Smooth muscle cell (in vitro differentiated cells): ENCODE measurements around the gene TEX261. TPM values are rescaled to one million over a fixed set of nuclear protein-coding genes. Genes with fewer than 3 reads are reported as not detected.

Source experiments
- DNase-seq: peaks from one replicate; lab custom pipeline; 2025; ENCODE audit not compliant: unreplicated experiment; lab: John Stamatoyannopoulos, UW
- H2AFZ ChIP-seq: fragments of 200-600 bp; sonication (generic); 2 replicates; pipeline ENCODE4 v1.6.0; 2016; ENCODE audit warnings: antibody characterized with exemption, low read depth, mild to moderate bottlenecking
- H3F3A ChIP-seq: fragments of 200-600 bp; sonication (generic); 2 replicates; pipeline ENCODE4 v1.6.0; 2017; ENCODE audit warnings: antibody characterized with exemption, low read depth
- H3K27ac ChIP-seq: fragments of 200-600 bp; sonication (generic); 2 replicates; pipeline ENCODE4 v1.5.1; 2016; ENCODE audit warnings: low read depth, mild to moderate bottlenecking
- H3K27me3 ChIP-seq: fragments of 200-600 bp; sonication (generic); 2 replicates; pipeline ENCODE4 v1.6.1; 2016; ENCODE audit warnings: low read depth, mild to moderate bottlenecking
- H3K36me3 ChIP-seq: fragments of 200-600 bp; sonication (generic); 2 replicates; pipeline ENCODE4 v1.5.1; 2016; ENCODE audit warnings: low read depth
- H3K4me1 ChIP-seq: fragments of 200-600 bp; sonication (generic); 2 replicates; pipeline ENCODE4 v1.5.1; 2016; ENCODE audit warnings: low read depth
- H3K4me2 ChIP-seq: fragments of 200-600 bp; sonication (generic); 2 replicates; pipeline ENCODE4 v1.6.0; 2016; ENCODE audit warnings: mild to moderate bottlenecking
- H3K4me3 ChIP-seq: fragments of 200-600 bp; sonication (generic); 2 replicates; pipeline ENCODE4 v1.5.1; 2016; ENCODE audit warnings: mild to moderate bottlenecking
- H3K79me2 ChIP-seq: fragments of 200-600 bp; sonication (generic); 2 replicates; pipeline ENCODE4 v1.6.0; 2016; ENCODE audit warnings: low read depth, mild to moderate bottlenecking
- H3K9ac ChIP-seq: fragments of 200-600 bp; sonication (generic); 2 replicates; pipeline ENCODE4 v1.6.0; 2016; ENCODE audit warnings: low read depth
- H3K9me3 ChIP-seq: fragments of 200-600 bp; sonication (generic); replicated peaks from 2 replicates; pipeline ENCODE4 v1.5.1; 2016; ENCODE audit warnings: low read depth
- H4K20me1 ChIP-seq: fragments of 200-600 bp; sonication (generic); 2 replicates; pipeline ENCODE4 v1.6.0; 2016; ENCODE audit warnings: low read depth
- WGBS: methylation state at CpG from one replicate; pipeline ENCODE4 v1.1.7; 2016; ENCODE audit warnings: low lambda C conversion rate; 5-methylcytosine and 5-hydroxymethylcytosine counted together
- polyA plus RNA-seq: library from polyadenylated mRNA; unstranded; fragments of >200 nt; fragmentation: Nextera tagmentation; extraction: Ambion mirVana; gene quantifications from 2 replicates; pipeline ENCODE4 v1.2.1, GENCODE V29; 2016
- total RNA-seq: library from RNA; depleted of rRNA; stranded (reverse); fragments of >200 nt; gene quantifications from 2 replicates; pipeline ENCODE4 v1.2.3, GENCODE V29; 2014
- TF ChIP-seq, protein P1 (sequence below): fragments of 200-600 bp; sonication (generic); IDR thresholded peaks from 2 replicates; pipeline ENCODE4 v1.5.1; 2017; ENCODE audit warnings: borderline replicate concordance, mild to moderate bottlenecking, antibody characterized with exemption; ENCODE audit not compliant: insufficient read depth, poor library complexity, severe bottlenecking

Gene TEX261
- total and polyA plus RNA-seq, 2 experiments from 2014 or later, result 29.3 to 35.2 TPM

DNA sequence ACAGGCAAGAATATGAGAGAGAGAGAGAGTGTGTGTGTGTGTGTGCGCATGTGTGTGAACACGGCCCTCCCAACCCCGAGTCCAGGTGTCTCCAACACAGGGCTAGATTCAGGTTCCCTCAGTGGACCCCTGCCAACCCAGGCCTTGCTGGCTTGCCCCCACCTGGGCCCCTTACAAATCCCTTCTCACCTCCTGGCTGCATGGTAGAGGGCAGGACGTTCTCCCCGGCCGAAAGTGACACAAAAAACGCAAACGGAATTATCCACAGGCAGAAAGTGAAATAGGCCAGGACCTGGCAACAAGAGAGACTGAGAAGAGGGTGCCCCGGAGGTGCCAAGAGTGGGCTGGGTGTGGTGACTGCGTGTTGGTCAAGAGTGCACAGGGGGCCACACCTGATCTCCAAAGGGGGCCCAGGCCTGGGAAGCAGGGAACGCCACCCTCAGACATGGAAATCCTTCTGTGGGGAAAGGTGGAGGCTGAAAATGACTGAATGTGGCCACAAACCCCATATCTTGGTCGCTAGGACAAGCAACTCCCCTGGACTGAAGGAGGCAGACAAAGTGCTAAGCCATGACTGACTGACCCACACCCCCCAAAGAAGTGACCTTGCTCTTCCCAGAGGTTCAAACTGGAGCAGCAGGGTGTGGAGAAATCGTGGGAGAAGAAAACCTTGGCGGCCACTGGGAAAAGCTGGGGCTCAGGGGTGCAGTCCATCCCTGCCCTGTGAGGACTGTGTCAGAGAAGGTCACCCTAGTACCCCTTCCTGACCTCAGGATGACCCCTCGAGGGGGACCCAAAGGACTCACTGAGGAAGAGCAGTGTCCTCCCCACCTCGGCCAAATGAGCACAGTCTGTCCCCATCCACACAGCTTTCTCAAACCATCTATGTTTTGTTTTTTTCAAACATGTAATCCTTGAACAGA is 5.7 kb downstream of the TEX261 start:
- Histone ChIP-seq H3K79me2 (peaks cover 18% of the 10 kb centered on the region), H3K27ac (no peak overlapping the region), H3K4me2 (no peak overlapping the region), H2AFZ (no peak overlapping the region), H3K4me3 (no peak overlapping the region), H3K9ac (no peak overlapping the region), H3K27me3 (no peaks in the 10 kb centered on the region), H3F3A (no peaks in the 10 kb centered on the region), H4K20me1 (peaks cover 41% of the 10 kb centered on the region), H3K4me1 (peaks cover 11% of the 10 kb centered on the region), H3K36me3 (no peaks in the 10 kb centered on the region), H3K9me3 (no peaks in the 10 kb centered on the region)
- TF ChIP-seq, protein P1, sequence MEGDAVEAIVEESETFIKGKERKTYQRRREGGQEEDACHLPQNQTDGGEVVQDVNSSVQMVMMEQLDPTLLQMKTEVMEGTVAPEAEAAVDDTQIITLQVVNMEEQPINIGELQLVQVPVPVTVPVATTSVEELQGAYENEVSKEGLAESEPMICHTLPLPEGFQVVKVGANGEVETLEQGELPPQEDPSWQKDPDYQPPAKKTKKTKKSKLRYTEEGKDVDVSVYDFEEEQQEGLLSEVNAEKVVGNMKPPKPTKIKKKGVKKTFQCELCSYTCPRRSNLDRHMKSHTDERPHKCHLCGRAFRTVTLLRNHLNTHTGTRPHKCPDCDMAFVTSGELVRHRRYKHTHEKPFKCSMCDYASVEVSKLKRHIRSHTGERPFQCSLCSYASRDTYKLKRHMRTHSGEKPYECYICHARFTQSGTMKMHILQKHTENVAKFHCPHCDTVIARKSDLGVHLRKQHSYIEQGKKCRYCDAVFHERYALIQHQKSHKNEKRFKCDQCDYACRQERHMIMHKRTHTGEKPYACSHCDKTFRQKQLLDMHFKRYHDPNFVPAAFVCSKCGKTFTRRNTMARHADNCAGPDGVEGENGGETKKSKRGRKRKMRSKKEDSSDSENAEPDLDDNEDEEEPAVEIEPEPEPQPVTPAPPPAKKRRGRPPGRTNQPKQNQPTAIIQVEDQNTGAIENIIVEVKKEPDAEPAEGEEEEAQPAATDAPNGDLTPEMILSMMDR, result no peak
- DNase-seq, result no peak
- WGBS, result 97% methylated on average over 16 of the region's 16 CpGs

DNA sequence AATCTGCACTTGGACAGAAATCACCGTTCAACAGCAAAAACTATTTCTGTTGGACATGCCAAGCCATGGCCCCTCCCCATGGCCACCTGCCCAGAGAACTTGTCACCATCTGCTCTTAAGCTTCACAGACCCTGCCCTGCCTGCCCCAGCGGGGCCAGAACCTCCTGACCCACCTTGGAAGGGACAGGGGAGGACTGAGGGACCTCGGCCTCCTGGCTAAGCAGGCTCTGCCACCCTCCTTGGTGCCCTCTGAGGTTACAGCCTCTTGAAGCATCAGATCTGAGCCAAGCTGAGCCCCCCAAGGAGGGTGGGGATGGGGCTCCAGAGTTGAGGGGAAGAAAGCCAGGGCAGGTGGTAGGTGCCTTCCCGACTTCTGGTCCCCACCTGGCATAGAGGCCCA is 6.5 kb downstream of the TEX261 start:
- Histone ChIP-seq H3K4me2 (no peak overlapping the region), H3F3A (no peaks in the 10 kb centered on the region), H3K27ac (no peak overlapping the region), H3K9me3 (no peaks in the 10 kb centered on the region), H3K36me3 (no peaks in the 10 kb centered on the region), H4K20me1 (peaks cover 40% of the 10 kb centered on the region), H3K4me3 (no peak overlapping the region), H3K9ac (no peak overlapping the region), H3K79me2 (peaks cover 10% of the 10 kb centered on the region), H2AFZ (no peak overlapping the region), H3K4me1 (peaks cover 3% of the 10 kb centered on the region), H3K27me3 (no peaks in the 10 kb centered on the region)
- TF ChIP-seq, protein P1, result no peak
- DNase-seq, result no peak
- WGBS, result 95% methylated on average over 4 of the region's 4 CpGs

- peaks cover 2% of the 10 kb centered on the region for H3K79me2 ChIP-seq
- no peaks in the 10 kb centered on the region for H3K27me3 ChIP-seq
- H3F3A ChIP-seq, result no peaks in the 10 kb centered on the region
- peaks cover 34% of the 10 kb centered on the region for H4K20me1 ChIP-seq
- H3K4me2 ChIP-seq, result no peak overlapping the region
- WGBS, result 93% methylated on average over 1 of the region's 1 CpG
- no peak overlapping the region for H3K9ac ChIP-seq
- H3K36me3 ChIP-seq, result no peaks in the 10 kb centered on the region
- H3K9me3 ChIP-seq, result no peaks in the 10 kb centered on the region
- TF ChIP-seq, protein P1, result no peak
- no peaks in the 10 kb centered on the region for H3K4me1 ChIP-seq
- no peak overlapping the region for H2AFZ ChIP-seq
- H3K4me3 ChIP-seq, result no peak overlapping the region
- no peak for DNase-seq
- H3K27ac ChIP-seq, result no peak overlapping the region
Measured at GRCh38 chr2:70987386-70987785, 7.3 kb downstream of the TEX261 start.
